ENCODE measurements around the gene FAM72B.
"Not testable (repeated sequence)": the region's sequence is repeated elsewhere in the genome, so short reads cannot be mapped to it uniquely, and the experiment has no call there.

DNA sequence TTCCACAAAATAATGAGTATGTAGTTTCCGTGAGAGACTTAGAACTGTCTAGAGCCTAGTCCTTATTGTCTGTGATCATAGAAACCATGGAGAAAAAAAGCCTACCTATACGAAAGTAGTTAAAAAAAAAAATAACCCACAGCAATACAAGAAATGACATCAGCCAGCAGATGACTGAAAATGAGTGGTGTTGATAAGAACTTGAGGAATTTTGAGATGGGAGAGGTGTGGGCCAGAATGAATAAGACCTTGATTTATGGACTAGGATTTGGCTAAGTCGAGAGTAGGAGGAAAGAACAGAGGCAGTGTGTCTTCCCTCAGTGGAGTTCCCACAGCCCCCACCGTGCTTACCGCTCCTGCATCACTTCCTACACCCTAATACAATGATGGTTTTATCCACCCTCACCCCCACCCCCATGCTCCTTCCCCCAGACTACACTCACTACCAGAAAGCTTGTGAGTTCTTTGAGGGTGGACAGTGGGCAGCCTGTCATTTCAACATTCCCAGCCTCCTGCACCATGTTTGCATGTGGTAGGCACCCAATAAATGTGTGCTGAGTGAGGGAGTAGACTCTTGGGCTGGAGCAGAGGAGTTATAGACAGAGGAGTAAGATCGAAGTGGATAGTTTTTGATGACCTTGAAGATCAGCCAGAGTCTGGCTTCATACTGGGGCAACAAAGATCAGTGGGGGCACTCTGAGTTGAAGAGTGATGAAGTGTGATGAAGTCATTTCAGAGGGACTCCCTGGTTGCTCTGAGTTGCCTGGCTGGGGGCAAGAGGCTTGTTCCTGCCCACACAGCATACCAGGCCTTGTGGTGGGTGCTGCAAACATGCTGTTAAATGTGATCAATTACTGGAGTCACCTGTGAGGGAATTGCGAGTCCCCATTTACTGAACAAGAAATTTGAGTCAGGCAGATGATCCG is 21.9 kb upstream of the FAM72B start:
- TF ChIP-seq, protein P1, sequence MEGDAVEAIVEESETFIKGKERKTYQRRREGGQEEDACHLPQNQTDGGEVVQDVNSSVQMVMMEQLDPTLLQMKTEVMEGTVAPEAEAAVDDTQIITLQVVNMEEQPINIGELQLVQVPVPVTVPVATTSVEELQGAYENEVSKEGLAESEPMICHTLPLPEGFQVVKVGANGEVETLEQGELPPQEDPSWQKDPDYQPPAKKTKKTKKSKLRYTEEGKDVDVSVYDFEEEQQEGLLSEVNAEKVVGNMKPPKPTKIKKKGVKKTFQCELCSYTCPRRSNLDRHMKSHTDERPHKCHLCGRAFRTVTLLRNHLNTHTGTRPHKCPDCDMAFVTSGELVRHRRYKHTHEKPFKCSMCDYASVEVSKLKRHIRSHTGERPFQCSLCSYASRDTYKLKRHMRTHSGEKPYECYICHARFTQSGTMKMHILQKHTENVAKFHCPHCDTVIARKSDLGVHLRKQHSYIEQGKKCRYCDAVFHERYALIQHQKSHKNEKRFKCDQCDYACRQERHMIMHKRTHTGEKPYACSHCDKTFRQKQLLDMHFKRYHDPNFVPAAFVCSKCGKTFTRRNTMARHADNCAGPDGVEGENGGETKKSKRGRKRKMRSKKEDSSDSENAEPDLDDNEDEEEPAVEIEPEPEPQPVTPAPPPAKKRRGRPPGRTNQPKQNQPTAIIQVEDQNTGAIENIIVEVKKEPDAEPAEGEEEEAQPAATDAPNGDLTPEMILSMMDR (IDR thresholded peaks at IDR 0.05), result not testable (repeated sequence)
- TF ChIP-seq POLR2AphosphoS5, POLR2A, EP300 (IDR thresholded peaks at IDR 0.05): not testable (repeated sequence)

All from sigmoid colon (tissue), 4 donors.